NCI-H774 (cell line): Measurements from ENCODE around the gene PDGFD.
A peak's percentile ranks its signal among the peaks of the same experiment; 100 is the strongest.

Experiments used
- DNase-seq: peaks from one replicate; lab custom pipeline; 2025; lab: John Stamatoyannopoulos, UW

PDGFD gene

DNA sequence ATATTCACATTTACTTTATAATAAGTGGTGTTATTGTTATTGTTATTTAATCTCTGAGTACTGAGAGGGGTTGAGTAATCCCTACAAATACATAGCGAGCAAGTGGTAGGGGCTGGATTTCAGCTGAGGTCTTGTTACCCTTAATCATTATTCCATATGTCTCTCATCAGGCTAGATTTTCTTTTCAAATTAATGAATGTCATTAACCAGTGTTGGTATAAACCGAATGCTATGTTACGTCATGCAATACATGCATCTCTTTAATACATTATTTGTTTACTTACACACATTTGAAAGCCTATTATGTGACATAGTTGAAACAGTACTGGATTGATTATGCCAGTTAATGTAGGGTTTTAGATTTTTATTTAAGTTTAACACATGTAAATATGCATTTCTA, 18.9 kb downstream of the PDGFD start:
- DNase-seq: no peak

DNA sequence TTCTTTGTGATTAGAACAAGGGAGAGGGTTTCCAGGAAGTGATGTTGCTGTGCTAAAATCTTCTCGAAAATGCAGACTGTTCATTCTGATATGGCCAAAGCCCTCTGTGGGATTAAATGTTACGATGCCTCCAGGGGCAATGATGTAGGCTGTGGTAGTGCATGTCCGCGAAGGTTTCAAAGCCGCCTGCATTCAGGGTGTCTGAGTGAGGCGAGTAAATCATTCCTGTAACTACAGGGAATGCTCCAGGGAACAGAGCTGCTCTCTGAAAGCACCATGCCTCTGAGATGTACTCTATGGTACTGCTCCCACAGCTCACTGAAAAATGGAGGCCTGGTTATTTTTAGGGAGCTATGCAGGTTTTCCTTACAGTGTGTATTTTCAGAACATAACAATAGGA, 21.2 kb downstream of the PDGFD start:
- DNase-seq: no peak

DNA sequence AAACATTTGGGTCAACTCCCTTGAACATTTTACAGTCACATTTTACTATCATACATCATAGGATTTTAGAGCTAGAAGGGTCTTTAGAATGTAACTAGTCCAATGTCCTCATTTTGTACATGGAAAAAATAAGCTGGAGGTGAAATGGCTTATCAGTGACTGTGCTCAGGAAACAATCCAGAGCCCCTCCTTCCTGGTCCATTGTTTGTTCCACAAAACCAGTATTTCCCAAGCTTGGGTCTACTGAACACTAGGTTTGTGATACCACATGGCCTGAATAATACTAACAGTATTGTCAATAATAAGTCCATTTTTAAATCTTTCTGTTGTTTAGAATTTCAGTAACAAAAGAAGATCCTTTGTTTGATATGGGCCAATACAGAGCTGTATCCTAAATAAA, 27.1 kb downstream of the PDGFD start:
- DNase-seq: no peak

DNA sequence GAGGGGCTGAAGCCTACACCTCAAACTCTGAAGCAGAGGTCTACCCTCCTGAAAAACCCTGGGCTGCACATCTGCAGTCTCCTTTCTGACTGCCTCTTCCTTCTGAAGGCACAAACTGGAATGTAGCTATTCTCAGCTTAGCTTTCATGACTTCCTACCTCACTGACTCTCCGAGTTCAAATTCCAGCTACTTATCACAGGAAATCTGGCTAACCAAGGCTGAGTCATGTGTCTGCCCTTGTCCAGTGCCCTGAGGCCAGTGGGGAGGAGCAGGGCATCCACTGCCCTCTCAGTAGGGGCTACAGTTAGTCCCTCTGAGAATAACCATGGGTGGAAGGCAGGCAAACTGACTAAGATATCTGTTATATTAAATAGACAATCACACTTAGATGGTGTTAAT, 29.2 kb downstream of the PDGFD start:
- no peak for DNase-seq

GRCh38 chr11:104130161-104130560, 33.8 kb downstream of the PDGFD start:
- no peak for DNase-seq

DNA sequence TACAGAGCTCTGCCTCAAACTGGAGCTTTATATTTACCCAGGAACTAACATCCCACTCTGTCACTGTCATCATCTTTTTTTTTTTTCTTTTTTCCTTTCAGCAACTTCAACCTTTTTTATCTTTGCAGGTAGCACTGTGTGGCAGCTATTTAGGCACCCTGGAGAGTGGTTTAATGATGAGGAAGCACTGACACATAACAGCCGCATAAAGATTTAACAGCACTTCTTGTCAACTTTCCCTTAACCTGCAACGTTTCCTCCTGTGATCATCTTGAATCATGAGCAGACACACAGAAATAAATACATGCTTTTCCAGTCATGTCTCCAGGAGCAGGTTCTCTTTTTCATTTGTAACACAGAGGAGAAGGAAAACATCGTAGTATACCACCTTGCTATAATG, 34.8 kb downstream of the PDGFD start:
- no peak for DNase-seq

GRCh38 chr11:104127828-104128227, 36.1 kb downstream of the PDGFD start:
- no peak for DNase-seq

GRCh38 chr11:104126464-104126863, 37.5 kb downstream of the PDGFD start:
- DNase-seq: no peak

DNA sequence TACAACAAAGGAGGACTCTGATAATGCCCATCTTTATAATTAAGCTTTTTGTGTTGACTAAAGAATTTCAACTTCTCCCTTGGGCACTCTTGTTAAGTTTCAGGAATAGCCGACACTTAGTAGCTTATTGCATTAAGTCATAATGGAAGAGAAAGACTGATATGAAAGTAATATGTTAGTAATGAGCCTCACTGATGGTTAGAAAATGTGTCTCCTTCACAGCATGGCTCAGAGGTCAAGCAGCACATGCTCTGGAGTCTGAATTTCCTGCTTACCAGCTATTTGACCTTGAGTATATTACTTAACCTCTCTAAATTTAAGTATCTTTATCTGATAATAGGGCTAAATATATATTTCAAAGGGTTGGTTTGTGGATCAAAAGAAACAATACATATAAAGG, 39.0 kb downstream of the PDGFD start:
- DNase-seq: no peak

- no peak for DNase-seq
Measured at GRCh38 chr11:104122836-104123235, 41.1 kb downstream of the PDGFD start.

DNA sequence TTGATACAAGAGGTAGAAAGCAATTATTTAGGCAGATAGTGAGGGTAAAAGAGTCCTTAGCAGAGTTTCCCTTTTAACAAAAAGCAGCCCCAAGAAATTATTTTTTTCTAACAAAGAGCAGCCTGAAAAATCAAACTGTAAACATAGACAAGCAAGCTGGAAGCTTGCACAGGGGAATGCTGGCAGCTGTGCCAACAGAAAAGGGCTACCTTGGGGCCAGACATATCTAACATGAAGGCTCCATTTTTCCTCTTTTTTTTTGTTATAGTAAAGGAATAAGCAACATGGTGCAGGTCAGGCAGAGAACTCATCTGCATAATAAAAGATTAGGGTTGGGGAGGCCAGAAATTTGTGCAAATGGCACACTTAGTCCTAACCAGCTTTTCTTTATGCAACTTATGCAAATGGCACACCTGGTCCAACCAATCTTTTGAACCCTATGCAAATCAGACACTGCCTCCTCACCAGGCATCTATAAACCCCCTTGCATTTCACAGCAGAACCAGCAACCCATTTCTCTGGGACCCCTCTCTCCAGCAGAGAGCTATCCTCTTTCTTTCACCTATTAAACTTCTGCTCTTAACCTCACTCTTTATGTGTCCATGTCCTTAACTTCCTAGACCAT, 41.8 kb downstream of the PDGFD start:
- peak; percentile 30 for DNase-seq

- peak; percentile 34 for DNase-seq
Measured at GRCh38 chr11:104120493-104121137, 43.3 kb downstream of the PDGFD start.

- no peak for DNase-seq
Measured at GRCh38 chr11:104118105-104118744, 45.7 kb downstream of the PDGFD start.

GRCh38 chr11:104113541-104113940, 50.4 kb downstream of the PDGFD start:
- DNase-seq: no peak

- no peak for DNase-seq
Measured at GRCh38 chr11:104106136-104106754, 57.7 kb downstream of the PDGFD start.

GRCh38 chr11:104105155-104105554, 58.8 kb downstream of the PDGFD start:
- DNase-seq: no peak

GRCh38 chr11:104104664-104105063, 59.3 kb downstream of the PDGFD start:
- DNase-seq: no peak

- no peak for DNase-seq
Measured at GRCh38 chr11:104104201-104104600, 59.7 kb downstream of the PDGFD start.

DNA sequence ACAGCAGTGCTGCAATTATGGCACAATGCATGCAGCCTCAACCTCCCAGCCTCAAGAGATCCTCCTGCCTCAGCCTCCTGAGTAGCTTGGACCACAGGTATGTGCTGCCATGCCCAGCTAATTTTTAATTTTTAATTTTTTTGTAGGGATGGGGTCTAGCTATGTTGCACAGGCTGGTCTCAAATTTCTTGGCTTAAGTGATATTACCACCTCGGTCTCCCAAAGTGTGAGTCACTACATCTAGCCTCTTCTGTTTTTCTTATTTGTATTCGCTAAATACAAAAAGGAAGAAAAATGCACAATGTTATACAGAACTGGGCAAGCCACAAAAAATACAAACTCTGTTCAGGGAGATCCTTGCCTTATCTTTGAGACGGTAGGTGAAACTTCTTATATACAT, 65.4 kb downstream of the PDGFD start:
- no peak for DNase-seq

DNA sequence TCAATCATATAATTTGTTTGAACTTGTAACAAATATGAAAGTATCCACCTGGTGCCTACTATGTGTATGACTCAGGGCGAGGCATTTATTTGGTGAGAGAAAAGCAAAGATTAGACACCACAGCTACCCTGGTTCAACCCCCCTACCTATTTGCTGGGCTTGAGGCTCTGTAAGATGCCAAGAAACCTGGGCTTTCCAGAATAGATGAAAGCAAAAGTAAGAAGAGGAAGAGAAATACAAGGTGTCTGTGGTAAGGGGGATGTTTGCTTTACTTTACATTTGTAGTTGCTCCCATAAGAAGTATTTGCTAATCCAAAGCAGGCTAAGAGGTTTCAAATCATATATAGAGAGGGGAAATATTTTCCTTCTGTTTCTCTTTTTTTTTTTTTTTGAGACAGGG, 65.8 kb downstream of the PDGFD start:
- DNase-seq: no peak

GRCh38 chr11:104096900-104097299, 67.0 kb downstream of the PDGFD start:
- DNase-seq: no peak

GRCh38 chr11:104095791-104096190, 68.2 kb downstream of the PDGFD start:
- no peak for DNase-seq

GRCh38 chr11:104094576-104094975, 69.4 kb downstream of the PDGFD start:
- DNase-seq: no peak
